Renal cortex interstitium (tissue), 15 donors: Measurements from ENCODE around the gene MRPL27. TPM values are rescaled to one million over a fixed set of nuclear protein-coding genes. Genes with fewer than 3 reads are reported as not detected.
"Not testable (repeated sequence)": the region's sequence is repeated elsewhere in the genome, so short reads cannot be mapped to it uniquely, and the experiment has no call there.

Experiments used
- DNase-seq, 11 donors: peaks; one replicate each; pipeline ENCODE4 v3.0.0-alpha.2; 2013; ENCODE audit warnings: low read depth in 9 of 11, low spot score in 4 of 11; ENCODE audit errors: extremely low read depth in 1 of 11
- long read RNA-seq, 16 experiments: transcript quantifications; one replicate each; lab custom pipeline, GENCODE V29; 2026
- polyA plus RNA-seq, 3 donors: library from polyadenylated mRNA; unstranded; fragments of 120-200 nt; gene quantifications; one replicate each; pipeline ENCODE4 v1.2.1, GENCODE V29; 2013; ENCODE audit not compliant: insufficient read length in 3 of 3

MRPL27 gene
- 10 to 100 TPM; 71.1 to 81.8 (median 74.9) TPM for polyA plus RNA-seq
- long read RNA-seq, donor 1, transcript MRPL27-201 (4 exons, 716 nt) = major isoform, 36 of 52 reads
- long read RNA-seq, donor 1, partial matches to known transcripts = 12 of 52 reads
- long read RNA-seq, donor 1, other reads (novel, unspliced or antisense) = 0 of 52 reads
- long read RNA-seq, donor 2, transcript MRPL27-201 (4 exons, 716 nt) = major isoform, 40 of 49 reads
- long read RNA-seq, donor 2, partial matches to known transcripts = 6 of 49 reads
- long read RNA-seq, donor 2, other reads (novel, unspliced or antisense) = 0 of 49 reads
- long read RNA-seq, donor 3, transcript MRPL27-201 (4 exons, 716 nt) = major isoform, 68 of 102 reads
- long read RNA-seq, donor 3, transcript MRPL27-202 (3 exons, 2,441 nt) = minor isoform, 9 of 102 reads
- long read RNA-seq, donor 3, partial matches to known transcripts = 23 of 102 reads
- long read RNA-seq, donor 3, other reads (novel, unspliced or antisense) = 0 of 102 reads
- long read RNA-seq, donor 4, transcript MRPL27-201 (4 exons, 716 nt) = major isoform, 53 of 75 reads
- long read RNA-seq, donor 4, partial matches to known transcripts = 15 of 75 reads
- long read RNA-seq, donor 4, other reads (novel, unspliced or antisense) = 0 of 75 reads
- long read RNA-seq, donor 5 = 0 reads
- long read RNA-seq, donor 6, transcript MRPL27-201 (4 exons, 716 nt) = major isoform, 40 of 58 reads
- long read RNA-seq, donor 6, partial matches to known transcripts = 16 of 58 reads
- long read RNA-seq, donor 6, other reads (novel, unspliced or antisense) = 0 of 58 reads
- long read RNA-seq, donor 7, transcript MRPL27-201 (4 exons, 716 nt) = major isoform, 79 of 93 reads
- long read RNA-seq, donor 7, partial matches to known transcripts = 12 of 93 reads
- long read RNA-seq, donor 7, other reads (novel, unspliced or antisense) = 0 of 93 reads
- long read RNA-seq, donor 8 = 0 reads
- long read RNA-seq, donor 9, transcript MRPL27-201 (4 exons, 716 nt) = major isoform, 45 of 78 reads
- long read RNA-seq, donor 9, partial matches to known transcripts = 31 of 78 reads
- long read RNA-seq, donor 9, other reads (novel, unspliced or antisense) = 0 of 78 reads
- long read RNA-seq, donor 10, transcript MRPL27-201 (4 exons, 716 nt) = major isoform, 57 of 81 reads
- long read RNA-seq, donor 10, partial matches to known transcripts = 20 of 81 reads
- long read RNA-seq, donor 10, other reads (novel, unspliced or antisense) = 0 of 81 reads
- long read RNA-seq, donor 11, transcript MRPL27-201 (4 exons, 716 nt) = major isoform, 41 of 52 reads
- long read RNA-seq, donor 11, partial matches to known transcripts = 7 of 52 reads
- long read RNA-seq, donor 11, other reads (novel, unspliced or antisense) = 0 of 52 reads
- long read RNA-seq, donor 12, transcript MRPL27-201 (4 exons, 716 nt) = major isoform, 15 of 22 reads
- long read RNA-seq, donor 12, partial matches to known transcripts = 6 of 22 reads
- long read RNA-seq, donor 12, other reads (novel, unspliced or antisense) = 0 of 22 reads
- long read RNA-seq, donor 13 = 0 reads
- long read RNA-seq, donor 14, transcript MRPL27-201 (4 exons, 716 nt) = major isoform, 49 of 76 reads
- long read RNA-seq, donor 14, partial matches to known transcripts = 21 of 76 reads
- long read RNA-seq, donor 14, other reads (novel, unspliced or antisense) = 0 of 76 reads
- long read RNA-seq, donor 15, transcript MRPL27-201 (4 exons, 716 nt) = major isoform, 13 of 30 reads
- long read RNA-seq, donor 15, partial matches to known transcripts = 17 of 30 reads
- long read RNA-seq, donor 15, other reads (novel, unspliced or antisense) = 0 of 30 reads
- long read RNA-seq, donor 16, transcript MRPL27-201 (4 exons, 716 nt) = major isoform, 130 of 167 reads
- long read RNA-seq, donor 16, transcript MRPL27-202 (3 exons, 2,441 nt) = minor isoform, 7 of 167 reads
- long read RNA-seq, donor 16, partial matches to known transcripts = 29 of 167 reads
- long read RNA-seq, donor 16, other reads (novel, unspliced or antisense) = 0 of 167 reads

GRCh38 chr17:50372758-50373556 is at the start of gene MRPL27, which contains the start of gene EME1:
Gene MRPL27 (minus strand): TSS chr17:50373184. CDS start chr17:50373170, 14 bp downstream.
Gene EME1 (plus strand): TSS chr17:50373229. CDS start chr17:50375209, 1,980 bp downstream.
- peak; percentile 73 to 94 (median 86) for DNase-seq

DNA sequence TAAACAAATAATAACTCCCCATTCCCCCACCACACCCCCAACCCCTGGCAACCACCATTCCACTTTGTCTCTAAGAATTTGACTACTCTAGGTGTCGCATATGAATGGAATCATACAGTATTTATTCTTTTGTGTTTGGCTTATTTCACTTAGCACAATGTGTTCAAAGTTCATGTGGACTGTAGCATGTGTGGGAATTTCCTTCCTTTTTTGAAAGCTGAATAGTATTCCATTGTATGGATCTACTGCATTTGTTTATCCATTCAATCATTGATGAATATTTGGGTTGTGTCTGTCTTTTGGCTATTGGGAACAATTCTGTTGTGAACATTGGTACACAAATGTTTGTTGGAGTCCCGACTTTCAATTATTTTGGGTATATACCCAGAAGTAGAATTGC is 49.8 kb upstream of the MRPL27 start:
- DNase-seq = no peak

GRCh38 chr17:50421308-50422051 is 48.5 kb upstream of the MRPL27 start:
- DNase-seq = no peak

- DNase-seq = no peak
Measured at GRCh38 chr17:50420419-50421112, 47.6 kb upstream of the MRPL27 start.

DNA sequence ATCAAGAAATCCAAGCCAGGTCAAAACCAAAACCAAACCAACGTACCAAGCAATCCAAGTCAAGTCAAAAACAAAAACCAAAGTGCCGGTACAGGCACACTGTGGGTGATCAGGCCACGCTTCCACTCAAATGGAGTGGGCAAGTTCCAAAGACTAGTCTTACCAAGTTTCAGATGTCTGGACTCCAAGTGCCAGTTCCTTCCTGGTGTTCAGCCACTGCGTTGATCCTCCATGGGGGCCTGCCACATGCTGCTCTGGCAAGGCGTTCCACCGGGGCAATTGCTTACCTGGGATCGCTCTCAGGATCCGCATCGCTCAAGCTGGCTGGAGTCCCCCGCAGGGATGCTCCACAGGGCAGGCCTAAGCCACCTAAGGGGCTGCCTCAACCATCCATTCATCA is 46.6 kb upstream of the MRPL27 start:
- not testable (repeated sequence) for DNase-seq

DNA sequence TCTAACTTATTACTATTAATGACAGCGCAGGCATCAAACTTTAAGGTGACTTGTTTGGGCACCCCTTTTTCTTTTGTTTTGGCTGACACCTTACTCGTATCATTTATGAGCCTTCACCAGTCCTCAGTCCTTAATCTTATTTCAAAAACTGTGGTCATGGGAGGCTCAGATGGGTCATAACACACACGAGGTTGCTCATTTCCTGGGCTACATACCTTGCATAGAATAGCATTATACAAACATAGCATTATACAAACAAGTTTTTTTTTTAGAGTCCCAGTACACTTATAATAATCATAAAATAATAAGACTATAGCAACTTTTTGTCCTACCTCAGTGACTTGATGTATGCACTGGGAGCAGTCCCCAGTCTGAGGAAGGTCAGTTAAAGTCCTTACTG is 41.8 kb upstream of the MRPL27 start:
- no peak for DNase-seq

- no peak for DNase-seq
Measured at GRCh38 chr17:50412188-50412732, 39.3 kb upstream of the MRPL27 start.

DNA sequence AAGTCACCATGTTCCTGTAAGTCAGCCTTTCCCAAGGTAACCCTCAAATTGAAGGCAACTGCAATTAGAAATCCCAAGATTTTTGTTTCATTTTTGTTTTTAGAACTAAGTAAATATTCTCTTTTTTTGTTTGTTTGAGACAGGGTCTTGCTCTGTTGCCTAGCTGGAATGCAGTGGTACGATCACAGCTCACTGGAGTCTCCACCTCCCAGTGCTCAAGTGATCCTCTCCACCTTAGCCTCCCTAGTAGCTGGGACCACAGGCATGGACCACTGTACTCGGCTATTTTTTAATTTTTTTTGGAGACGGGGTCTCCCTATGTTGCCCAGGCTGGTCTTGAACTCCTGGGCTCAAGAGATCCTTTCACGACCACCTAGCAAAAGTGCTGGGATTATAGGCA is 34.9 kb upstream of the MRPL27 start:
- no peak for DNase-seq

- no peak for DNase-seq
Measured at GRCh38 chr17:50406578-50406977, 33.6 kb upstream of the MRPL27 start.

- not testable (repeated sequence) for DNase-seq
Measured at GRCh38 chr17:50405351-50405750, 32.4 kb upstream of the MRPL27 start.

- not testable (repeated sequence) for DNase-seq
Measured at GRCh38 chr17:50399591-50399990, 26.6 kb upstream of the MRPL27 start.

GRCh38 chr17:50398672-50399071 is 25.7 kb upstream of the MRPL27 start:
- DNase-seq = not testable (repeated sequence)

GRCh38 chr17:50397919-50398285 is 24.9 kb upstream of the MRPL27 start:
- DNase-seq = no peak

- DNase-seq = peak; percentile 69 to 81 (median 76)
Measured at GRCh38 chr17:50397111-50397918, 24.3 kb upstream of the MRPL27 start, which contains the start of gene LRRC59. Gene LRRC59 (minus strand): TSS chr17:50397523. CDS start chr17:50397317, 206 bp downstream.
